GM21515 (cell line): ENCODE results near the gene PRRG4.
"Not testable (repeated sequence)": the region's sequence is repeated elsewhere in the genome, so short reads cannot be mapped to it uniquely, and the experiment has no call there.

ENCODE experiments used
- ATAC-seq: cut with Tn5 transposase; IDR thresholded peaks from one replicate; pipeline ENCODE4 v1.9.1; 2021; ENCODE audit not compliant: unreplicated experiment

PRRG4 gene

DNA sequence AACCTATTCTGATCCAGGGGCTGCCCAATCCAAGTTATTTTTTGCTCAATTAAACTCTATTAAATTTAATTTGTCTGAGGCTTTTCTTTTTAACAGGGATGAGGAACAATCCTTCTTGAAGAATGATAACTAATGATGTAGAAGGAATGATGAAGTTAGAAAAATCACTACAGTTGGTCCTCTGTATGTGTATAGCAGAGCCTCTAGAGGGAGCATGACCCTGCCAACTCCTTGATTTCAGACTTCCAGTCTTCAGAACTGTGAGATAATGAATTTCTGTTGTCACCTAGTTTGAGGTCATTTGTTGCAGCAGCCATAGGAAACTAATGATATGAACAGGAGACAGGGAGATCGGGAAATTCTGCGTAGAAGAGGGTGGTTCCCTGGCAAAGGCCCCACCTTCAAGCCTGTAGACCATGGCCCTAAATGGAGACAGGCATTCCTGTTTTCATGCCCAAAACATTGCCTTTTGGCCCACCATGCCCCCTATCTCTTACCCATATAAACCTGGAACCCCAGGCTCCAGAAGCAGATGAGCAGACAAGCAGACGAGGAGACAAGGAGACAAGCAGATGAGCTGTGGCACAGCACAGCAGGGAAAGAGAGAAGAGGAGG, 55.1 kb downstream of the PRRG4 start:
- no peak for ATAC-seq

- ATAC-seq: no peak
These were observed 55.8 kb downstream of the PRRG4 start for GRCh38 chr11:32885556-32885955.

GRCh38 chr11:32886180-32886579, 56.5 kb downstream of the PRRG4 start:
- ATAC-seq: no peak

DNA sequence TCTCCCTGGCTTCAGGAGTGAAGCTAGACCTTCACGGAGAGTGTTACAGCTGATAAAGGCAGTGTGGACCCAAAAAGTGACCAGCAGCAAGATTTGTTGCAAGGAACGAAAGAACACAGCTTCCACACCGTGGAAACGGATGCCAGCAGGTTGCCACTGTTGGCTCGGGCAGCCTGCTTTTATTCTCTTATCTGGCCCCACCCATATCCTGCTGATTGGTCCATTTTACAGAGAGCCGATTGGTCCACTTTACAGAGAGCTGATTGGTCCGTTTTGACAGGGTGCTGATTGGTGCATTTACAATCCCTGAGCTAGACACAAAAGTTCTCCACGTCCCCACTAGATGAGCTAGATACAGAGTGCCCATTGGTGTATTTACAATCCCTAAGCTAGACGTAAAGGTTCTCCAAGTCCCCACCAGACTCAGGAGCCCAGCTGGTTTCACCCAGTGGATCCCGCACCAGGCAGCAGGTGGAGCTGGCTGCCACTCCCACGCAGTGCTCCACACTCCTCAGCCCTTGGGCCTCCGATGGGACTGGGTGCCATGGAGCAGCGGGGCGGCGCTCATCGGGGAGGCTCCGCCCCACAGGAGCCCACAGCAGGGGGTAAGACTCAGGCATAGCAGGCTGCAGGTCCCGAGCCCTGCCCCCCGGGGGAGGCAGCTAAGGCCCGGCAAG, 58.1 kb downstream of the PRRG4 start:
- ATAC-seq: not testable (repeated sequence)

DNA sequence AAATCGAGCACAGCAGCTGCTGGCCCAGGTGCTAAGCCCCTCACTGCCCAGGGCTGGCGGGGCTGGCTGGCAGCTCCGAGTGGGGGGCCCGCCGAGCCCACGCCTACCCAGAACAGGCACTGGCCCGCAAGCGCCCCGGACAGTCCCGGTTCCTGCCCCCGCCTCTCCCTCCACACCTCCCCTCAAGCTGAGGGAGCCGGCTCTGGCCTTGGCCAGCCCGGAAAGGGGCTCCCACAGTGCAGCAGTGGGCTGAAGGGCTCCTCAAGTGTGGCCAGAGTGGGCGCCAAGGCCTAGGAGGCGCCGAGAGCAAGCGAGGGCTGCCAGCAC, 58.6 kb downstream of the PRRG4 start:
- ATAC-seq: not testable (repeated sequence)

- ATAC-seq: no peak
These were observed 59.1 kb downstream of the PRRG4 start for GRCh38 chr11:32888805-32889204.

GRCh38 chr11:32890843-32891656, 61.3 kb downstream of the PRRG4 start:
- ATAC-seq: no peak

DNA sequence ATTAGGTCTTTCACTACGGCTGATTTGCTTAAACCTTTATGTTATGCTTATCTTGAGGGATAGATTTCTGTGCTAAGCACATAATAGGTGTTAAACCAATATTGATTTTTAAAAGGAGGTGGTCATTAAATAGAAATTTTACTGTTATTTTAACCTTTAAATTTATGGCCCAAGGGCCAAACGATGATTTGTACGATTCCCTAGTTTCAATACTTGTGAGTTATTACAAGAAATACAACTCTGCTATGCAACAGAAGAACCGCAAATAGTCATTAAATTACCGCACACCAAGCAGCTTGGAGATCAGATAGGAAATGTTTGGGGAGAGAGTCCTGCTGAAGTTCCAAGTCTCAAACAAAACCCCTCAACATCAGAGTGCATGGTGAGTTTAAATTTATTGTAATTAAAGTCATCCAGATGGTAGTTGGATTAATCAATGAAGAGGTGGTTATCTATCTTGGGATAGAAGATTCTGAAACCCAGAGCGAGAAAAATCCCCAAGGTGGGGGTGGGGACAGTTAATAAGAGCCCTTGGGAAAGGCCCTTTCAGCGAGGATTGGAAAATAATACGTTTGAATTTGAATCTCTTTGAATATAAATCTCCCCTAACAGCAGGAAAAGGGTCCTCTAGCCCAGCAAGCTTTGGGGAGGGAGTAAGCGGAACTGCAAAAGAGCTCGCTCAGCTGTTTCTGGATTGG, 62.1 kb downstream of the PRRG4 start:
- no peak for ATAC-seq

- ATAC-seq: peak; percentile 62
These were observed 62.8 kb downstream of the PRRG4 start, which contains the start of gene QSER1 for GRCh38 chr11:32892355-32893092. Gene QSER1, plus strand, starts transcription at chr11:32892811. Its CDS starts 315 bp downstream, at chr11:32893126.

DNA sequence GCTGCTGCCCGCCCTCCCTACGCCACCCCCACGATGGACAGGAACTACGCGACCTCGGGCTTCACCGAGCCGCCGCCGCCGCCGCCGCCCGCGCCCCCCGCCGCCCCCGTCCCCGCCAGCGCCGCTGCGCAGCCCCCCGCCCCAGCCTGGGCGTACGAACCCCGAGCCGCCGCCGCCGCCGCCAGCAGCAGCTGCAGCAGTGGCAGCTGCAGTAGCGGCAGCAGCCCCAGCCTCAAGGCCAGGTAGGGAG, 63.3 kb downstream of the PRRG4 start:
- ATAC-seq: no peak

- peak; percentile 33 for ATAC-seq
These were observed 63.8 kb downstream of the PRRG4 start for GRCh38 chr11:32893343-32894148.

DNA sequence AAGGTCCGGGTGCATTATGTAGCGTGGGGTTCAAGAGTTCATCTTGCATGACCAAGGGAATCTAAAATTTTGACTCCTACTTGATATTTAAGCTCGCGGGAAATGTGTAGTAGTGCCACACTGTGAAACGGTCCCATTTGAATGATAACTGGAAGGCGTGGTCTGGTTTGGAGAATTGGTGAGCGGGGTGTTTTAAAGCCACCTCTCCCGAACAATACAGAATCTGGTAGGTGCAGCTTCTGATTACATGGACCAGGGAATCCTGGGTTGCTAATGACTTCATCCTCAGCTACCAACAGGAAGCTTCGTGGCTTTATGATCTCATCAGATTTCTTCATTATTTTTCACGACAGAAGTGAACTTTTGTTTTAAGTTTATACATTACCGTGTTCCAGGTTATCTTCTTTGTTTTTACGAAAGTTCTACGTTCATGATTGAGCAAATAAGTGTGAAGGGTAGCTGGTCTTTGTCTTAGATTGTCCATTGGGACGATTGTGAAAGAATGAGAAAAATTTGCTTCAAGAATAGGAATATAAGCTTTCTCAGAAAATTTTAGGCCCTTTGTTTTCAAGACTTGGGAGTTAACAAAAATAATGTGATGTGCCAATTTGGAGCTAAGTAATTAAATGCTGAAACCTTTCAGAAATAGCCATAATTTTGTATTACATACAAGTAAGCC, 64.6 kb downstream of the PRRG4 start:
- no peak for ATAC-seq

DNA sequence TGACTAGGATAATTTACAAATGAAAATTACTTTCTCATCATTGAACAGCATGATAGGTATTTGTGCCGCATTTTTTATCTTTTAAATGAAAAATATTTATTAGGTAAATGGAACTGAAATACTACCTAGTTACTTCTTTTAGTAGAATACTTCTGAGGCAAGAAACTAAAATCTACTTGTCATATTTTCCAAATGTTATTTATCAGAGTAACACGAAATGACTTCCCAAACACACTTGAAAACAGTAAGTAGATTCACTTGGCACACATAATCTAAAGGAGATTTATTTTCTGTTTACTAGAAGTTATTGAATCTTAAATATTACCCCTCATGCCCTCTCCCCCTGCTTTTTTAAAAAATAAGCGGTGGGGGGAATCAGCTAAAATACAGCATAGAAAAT, 65.2 kb downstream of the PRRG4 start:
- ATAC-seq: no peak

- ATAC-seq: no peak
These were observed 65.7 kb downstream of the PRRG4 start for GRCh38 chr11:32895471-32895870.

- no peak for ATAC-seq
These were observed 67.4 kb downstream of the PRRG4 start for GRCh38 chr11:32897103-32897502.

- peak; percentile 66 for ATAC-seq
These were observed 69.7 kb downstream of the PRRG4 start for GRCh38 chr11:32899438-32899837.

DNA sequence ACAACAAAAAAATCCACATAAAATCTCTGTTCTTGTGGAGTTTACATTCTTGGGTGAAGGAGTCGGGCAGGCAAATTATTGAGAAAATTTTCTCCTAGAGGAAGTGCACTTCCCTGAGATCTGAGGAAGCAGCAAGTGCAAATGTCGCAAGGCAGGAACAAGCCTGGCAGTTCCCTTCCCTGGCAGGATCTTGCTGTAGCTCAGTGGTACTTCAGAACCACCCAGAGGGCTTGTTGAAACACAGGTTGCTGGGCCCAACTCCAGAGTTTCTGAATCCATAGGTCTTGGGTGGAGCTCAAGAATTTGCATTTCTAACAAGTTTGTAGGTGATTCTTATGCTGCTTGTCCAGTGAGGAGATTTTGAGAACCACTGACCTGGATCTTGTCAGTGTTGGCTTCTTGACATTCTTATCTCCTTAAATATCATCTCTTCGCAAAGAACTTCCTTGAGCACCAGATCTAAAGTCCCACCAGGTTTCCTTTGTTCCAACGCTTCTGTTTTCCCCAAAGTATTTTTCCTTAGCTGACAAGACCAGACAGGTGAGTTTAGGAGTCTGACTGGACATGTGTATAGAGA, 72.5 kb downstream of the PRRG4 start:
- ATAC-seq: no peak

- no peak for ATAC-seq
These were observed 75.4 kb downstream of the PRRG4 start for GRCh38 chr11:32905028-32905667.
